ENCODE results near the gene SLF2. TPM values are rescaled to one million over a fixed set of nuclear protein-coding genes. Genes with fewer than 3 reads are reported as not detected.

SLF2 gene
- total and polyA plus RNA-seq, 2 of the 8 experiments (the other 6 are each of a cell fraction or from before 2014, with no cell fraction given) = 5.5 to 20.9 TPM

DNA sequence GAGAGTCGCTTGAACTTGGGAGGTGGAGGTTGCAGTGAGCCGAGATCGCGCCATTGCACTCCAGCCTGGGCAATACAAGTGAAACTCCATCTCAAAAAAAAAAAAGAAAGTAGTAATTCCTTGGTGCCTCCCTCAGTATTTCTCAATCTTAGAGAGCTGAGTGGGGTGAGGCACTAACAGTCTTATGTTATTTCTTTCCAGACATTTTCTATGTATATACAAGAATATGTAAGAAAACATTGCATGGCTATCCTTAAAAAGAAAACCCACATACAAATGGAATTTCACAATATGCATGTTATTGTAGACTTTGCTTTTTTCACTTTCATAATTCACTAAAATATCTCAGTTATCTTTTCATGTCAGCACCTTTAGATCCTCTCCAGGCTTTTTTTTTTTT, 13.6 kb upstream of the SLF2 start:
- WGBS, 2 experiments (ENCODE audit: extremely low coverage in 1 of 2, insufficient coverage in 1 of 2, insufficient read length in 1 of 2, insufficient replicate concordance in 2 of 2, low coverage in 1 of 2, low lambda C conversion rate in 2 of 2, missing lambda C conversion rate in 1 of 2) = 94% methylated on average over 4 of the region's 4 CpGs; no CpG with 5 or more reads in 1 of the 2 experiments
- H3K27ac ChIP-seq (ENCODE audit: low read depth, low read length) = no peak overlapping the region
- no peak overlapping the region for H2AK5ac ChIP-seq (ENCODE audit: low read depth, low read length)
- no peak overlapping the region for H3K18ac ChIP-seq (ENCODE audit: extremely low read depth, low read length)
- no peak overlapping the region for H2BK5ac ChIP-seq (ENCODE audit: low read depth, low read length)
- no peaks in the 10 kb centered on the region for H3K27me3 ChIP-seq (replicated peaks in 1 of 4; ENCODE audit: control insufficient read depth in 3 of 4, extremely low read depth in 1 of 4, insufficient read depth in 3 of 4, low read length in 3 of 4)
- TF ChIP-seq TCF12 (IDR thresholded peaks at IDR 0.05; ENCODE audit: low read depth, low read length) (no peak), EGR1 (IDR thresholded peaks at IDR 0.05; ENCODE audit: borderline replicate concordance, low read depth, low read length) (no peak), SP1 (IDR thresholded peaks at IDR 0.05; ENCODE audit: low read depth, low read length) (no peak)
- DNase-seq (ENCODE audit: low read depth in 1 of 2, low spot score in 2 of 2) (peak in 1 of 2 experiments; percentile 17), FAIRE-seq (no peak)
- ChIA-PET CTCF (ENCODE audit: partially characterized antibody) (interaction anchor here (1.4 to 1.5 kb wide), 2 partner anchors 115 to 185 kb away, joined by 3 to 4 read pairs; no protein-coding TSS in a partner anchor), POLR2A (ENCODE audit: partially characterized antibody) (no interaction called here)
- H3K4me3 ChIP-seq (ENCODE audit: extremely low read depth in 1 of 4, insufficient read depth in 2 of 4, low read depth in 3 of 4, low read length in 4 of 4) = no peak overlapping the region
- H3K9ac ChIP-seq (replicated peaks in 1 of 4; ENCODE audit: extremely low read depth in 1 of 4, low read depth in 3 of 4, low read length in 3 of 4) = no peak overlapping the region
- H2BK120ac ChIP-seq (replicated peaks; ENCODE audit: low read depth, low read length) = no peak overlapping the region
- no peak overlapping the region for H4K5ac ChIP-seq (ENCODE audit: insufficient read length, low read depth, low read length)
- no peaks in the 10 kb centered on the region for H3K79me2 ChIP-seq (ENCODE audit: control insufficient read depth in 1 of 2, insufficient read depth in 2 of 2, low read length in 2 of 2)
- no peak overlapping the region for H4K8ac ChIP-seq (ENCODE audit: extremely low read depth, insufficient read depth, low read length)
- no peak overlapping the region for H3K14ac ChIP-seq (ENCODE audit: insufficient read length)
- no peak overlapping the region for H3K56ac ChIP-seq (replicated peaks; ENCODE audit: insufficient read length, low read depth, low read length)
- no peaks in the 10 kb centered on the region for H3K79me1 ChIP-seq (ENCODE audit: low read depth, low read length)
- H4K20me1 ChIP-seq (replicated peaks in 1 of 2; ENCODE audit: control insufficient read depth in 1 of 2, insufficient read depth in 2 of 2, low read length in 2 of 2) = no peaks in the 10 kb centered on the region
- no peak overlapping the region for H2BK15ac ChIP-seq (ENCODE audit: low read length)
- H3K23ac ChIP-seq (ENCODE audit: insufficient read length) = no peak overlapping the region
- no peak overlapping the region for H2BK20ac ChIP-seq (ENCODE audit: low read length)
- H3K4me2 ChIP-seq (ENCODE audit: insufficient read depth in 1 of 2, low read depth in 2 of 2, low read length in 2 of 2) = no peak overlapping the region
- no peaks in the 10 kb centered on the region for H3K9me3 ChIP-seq (ENCODE audit: insufficient read depth in 2 of 2, low read depth in 1 of 2, low read length in 1 of 2)
- H3K36me3 ChIP-seq (ENCODE audit: control insufficient read depth in 2 of 4, insufficient read depth in 4 of 4, low read length in 3 of 4) = no peaks in the 10 kb centered on the region
- no peak overlapping the region for H4K91ac ChIP-seq (replicated peaks; ENCODE audit: insufficient read length, low read length)
- no peaks in the 10 kb centered on the region for H3K4me1 ChIP-seq (replicated peaks in 1 of 4; ENCODE audit: control insufficient read depth in 3 of 4, insufficient read depth in 4 of 4, low read length in 3 of 4)
- no peak overlapping the region for H2AFZ ChIP-seq (ENCODE audit: low read length)
- H2BK12ac ChIP-seq (ENCODE audit: low read depth, low read length) = no peak overlapping the region
- H3K23me2 ChIP-seq (ENCODE audit: low read depth, low read length) = no peaks in the 10 kb centered on the region
- H3K4ac ChIP-seq (replicated peaks; ENCODE audit: insufficient read length, low read depth, low read length) = no peak overlapping the region
